SK-N-SH treated with all-trans-retinoic acid at 6 μM for 48 hours (cell line): Measurements from ENCODE around the gene DLX6.

Experiments used
- ARNTL ChIP-seq: fragments of 450-650 bp; formaldehyde crosslinking; IDR thresholded peaks from 2 replicates; pipeline ENCODE4 v1.5.0; 2020; ENCODE audit warnings: low read depth, mild to moderate bottlenecking, moderate library complexity, borderline replicate concordance
- BACH2 ChIP-seq: fragments of 250-450 bp; sonication (Bioruptor Pico); IDR thresholded peaks from 2 replicates; pipeline ENCODE4 v1.9.0; 2021; ENCODE audit warnings: mild to moderate bottlenecking, borderline replicate concordance
- CSDC2 ChIP-seq: fragments of 250-450 bp; sonication (Bioruptor Pico); IDR thresholded peaks from 2 replicates; pipeline ENCODE4 v1.5.0; 2020; ENCODE audit warnings: mild to moderate bottlenecking, moderate library complexity
- PPARA ChIP-seq: fragments of 250-450 bp; sonication (Bioruptor Pico); IDR thresholded peaks from 2 replicates; pipeline ENCODE4 v1.5.0; 2020; ENCODE audit warnings: mild to moderate bottlenecking, borderline replicate concordance
- RARB ChIP-seq: fragments of 250-450 bp; sonication (Bioruptor Pico); IDR thresholded peaks from 2 replicates; pipeline ENCODE4 v1.8.0; 2021; ENCODE audit warnings: mild to moderate bottlenecking, moderate library complexity
- SNAI2 ChIP-seq: fragments of 250-450 bp; sonication (Bioruptor Pico); IDR thresholded peaks from 2 replicates; pipeline ENCODE4 v1.5.0; 2020; ENCODE audit warnings: mild to moderate bottlenecking, moderate library complexity
- TCF4 ChIP-seq: fragments of 250-450 bp; sonication (Bioruptor Pico); IDR thresholded peaks from 2 replicates; pipeline ENCODE4 v1.8.0; 2021; ENCODE audit warnings: mild to moderate bottlenecking, moderate library complexity, borderline replicate concordance
- ZFP3 ChIP-seq: fragments of 250-450 bp; sonication (Bioruptor Pico); IDR thresholded peaks from 2 replicates; pipeline ENCODE4 v1.5.0; 2020; ENCODE audit warnings: mild to moderate bottlenecking, moderate library complexity
- ZFP30 ChIP-seq: fragments of 450-650 bp; formaldehyde crosslinking; IDR thresholded peaks from 2 replicates; pipeline ENCODE4 v1.5.0; 2022; ENCODE audit warnings: mild to moderate bottlenecking, moderate library complexity
- ZNF565 ChIP-seq: fragments of 450-650 bp; formaldehyde crosslinking; conservative IDR thresholded peaks from 2 replicates; pipeline ENCODE4 v1.5.0; 2020; ENCODE audit warnings: low read depth, mild to moderate bottlenecking, moderate library complexity
- ZNF8 ChIP-seq: fragments of 450-650 bp; formaldehyde crosslinking; IDR thresholded peaks from 2 replicates; pipeline ENCODE4 v1.5.0; 2020; ENCODE audit warnings: mild to moderate bottlenecking, moderate library complexity
- TF ChIP-seq, protein P1 (sequence below): fragments of 250-450 bp; sonication (Bioruptor Pico); IDR thresholded peaks from 2 replicates; pipeline ENCODE4 v1.8.0; 2020; ENCODE audit warnings: mild to moderate bottlenecking, moderate library complexity, borderline replicate concordance
- TF ChIP-seq, protein P2 (sequence below): fragments of 250-450 bp; sonication (Bioruptor Pico); IDR thresholded peaks from 2 replicates; pipeline ENCODE4 v1.5.1; 2020; ENCODE audit warnings: low read depth, mild to moderate bottlenecking, moderate library complexity

DNA sequence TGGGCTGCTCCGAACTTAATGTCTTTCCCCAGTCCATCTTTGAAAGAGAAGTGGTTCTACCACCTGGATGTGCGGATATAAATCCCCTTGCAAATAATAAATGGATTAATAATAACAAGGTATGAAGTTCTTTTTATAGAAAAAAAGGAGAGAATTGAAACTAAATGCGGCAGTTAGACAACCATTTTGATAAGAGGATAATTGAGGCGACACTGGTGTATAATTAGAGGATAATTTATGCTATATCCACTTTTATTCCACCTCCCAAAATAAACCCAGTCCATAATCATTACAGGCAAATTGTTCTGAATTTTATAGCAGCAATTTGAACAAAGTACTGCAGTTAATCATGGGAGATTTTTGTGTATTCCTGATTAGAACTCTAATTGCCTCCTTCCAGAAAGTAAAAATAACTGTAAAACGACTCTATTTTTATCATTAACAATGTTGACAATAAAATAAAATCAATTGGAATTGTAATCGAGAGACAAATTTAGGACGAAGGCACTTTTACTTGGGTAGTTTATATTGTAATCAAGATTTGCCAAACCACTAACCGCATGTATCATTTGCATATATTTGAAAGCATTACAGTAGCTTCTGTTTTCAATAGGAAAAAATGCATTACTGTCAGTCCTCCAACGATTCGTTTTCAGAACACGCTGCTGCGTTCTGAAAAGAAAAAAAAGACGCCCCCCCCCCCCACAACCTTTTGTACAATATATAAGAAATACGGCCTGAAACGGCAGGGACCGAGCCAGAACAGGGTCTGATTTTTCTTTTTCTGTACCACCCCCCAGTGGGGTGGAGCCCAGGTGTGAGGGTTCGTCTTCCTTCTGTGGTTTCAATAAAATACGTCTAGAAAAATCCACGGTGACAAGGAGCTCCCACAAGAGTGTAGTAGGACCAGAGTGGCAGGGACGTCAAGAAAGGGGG is 838 bp upstream of the DLX6 start:
- TF ChIP-seq SNAI2 (CRISPR knock-in tag) (no peak), ZFP3 (CRISPR knock-in tag) (no peak), RARB (CRISPR knock-in tag) (no peak), ZNF8 (CRISPR knock-in tag) (no peak), BACH2 (no peak), ZFP30 (CRISPR knock-in tag) (no peak), ZNF565 (no peak), PPARA (no peak), ARNTL (CRISPR knock-in tag) (no peak), TCF4 (CRISPR knock-in tag) (no peak), CSDC2 (CRISPR knock-in tag) (no peak)
- TF ChIP-seq, protein P1, sequence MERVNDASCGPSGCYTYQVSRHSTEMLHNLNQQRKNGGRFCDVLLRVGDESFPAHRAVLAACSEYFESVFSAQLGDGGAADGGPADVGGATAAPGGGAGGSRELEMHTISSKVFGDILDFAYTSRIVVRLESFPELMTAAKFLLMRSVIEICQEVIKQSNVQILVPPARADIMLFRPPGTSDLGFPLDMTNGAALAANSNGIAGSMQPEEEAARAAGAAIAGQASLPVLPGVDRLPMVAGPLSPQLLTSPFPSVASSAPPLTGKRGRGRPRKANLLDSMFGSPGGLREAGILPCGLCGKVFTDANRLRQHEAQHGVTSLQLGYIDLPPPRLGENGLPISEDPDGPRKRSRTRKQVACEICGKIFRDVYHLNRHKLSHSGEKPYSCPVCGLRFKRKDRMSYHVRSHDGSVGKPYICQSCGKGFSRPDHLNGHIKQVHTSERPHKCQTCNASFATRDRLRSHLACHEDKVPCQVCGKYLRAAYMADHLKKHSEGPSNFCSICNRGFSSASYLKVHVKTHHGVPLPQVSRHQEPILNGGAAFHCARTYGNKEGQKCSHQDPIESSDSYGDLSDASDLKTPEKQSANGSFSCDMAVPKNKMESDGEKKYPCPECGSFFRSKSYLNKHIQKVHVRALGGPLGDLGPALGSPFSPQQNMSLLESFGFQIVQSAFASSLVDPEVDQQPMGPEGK (CRISPR knock-in tag), result no peak
- TF ChIP-seq, protein P2, sequence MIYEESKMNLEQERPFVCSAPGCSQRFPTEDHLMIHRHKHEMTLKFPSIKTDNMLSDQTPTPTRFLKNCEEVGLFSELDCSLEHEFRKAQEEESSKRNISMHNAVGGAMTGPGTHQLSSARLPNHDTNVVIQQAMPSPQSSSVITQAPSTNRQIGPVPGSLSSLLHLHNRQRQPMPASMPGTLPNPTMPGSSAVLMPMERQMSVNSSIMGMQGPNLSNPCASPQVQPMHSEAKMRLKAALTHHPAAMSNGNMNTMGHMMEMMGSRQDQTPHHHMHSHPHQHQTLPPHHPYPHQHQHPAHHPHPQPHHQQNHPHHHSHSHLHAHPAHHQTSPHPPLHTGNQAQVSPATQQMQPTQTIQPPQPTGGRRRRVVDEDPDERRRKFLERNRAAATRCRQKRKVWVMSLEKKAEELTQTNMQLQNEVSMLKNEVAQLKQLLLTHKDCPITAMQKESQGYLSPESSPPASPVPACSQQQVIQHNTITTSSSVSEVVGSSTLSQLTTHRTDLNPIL (CRISPR knock-in tag), result no peak
